Measurements from ENCODE around the gene PPFIBP2.

DNA sequence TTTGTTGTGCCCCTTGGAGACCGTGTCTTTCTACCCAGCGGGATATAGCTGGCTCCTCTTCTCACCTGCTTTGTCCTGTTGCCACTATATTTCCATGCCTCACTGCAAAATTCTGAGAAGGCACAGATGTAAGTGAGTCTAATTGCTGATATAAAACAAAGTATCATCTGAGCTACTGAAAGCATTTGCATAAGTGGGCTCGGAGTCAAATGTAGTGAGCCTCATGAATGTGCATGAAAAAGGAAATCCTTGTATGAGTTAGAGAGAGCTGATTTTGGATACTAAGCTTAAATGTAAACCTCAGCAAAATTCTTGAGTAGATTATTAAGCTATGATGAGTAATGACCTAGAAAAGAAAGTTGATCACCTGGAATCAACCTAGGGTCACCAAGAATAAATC is 178.6 kb downstream of the PPFIBP2 start:
- TF ChIP-seq POLR2A (IDR thresholded peaks at IDR 0.05): no peak
- TF ChIP-seq CTCF (IDR thresholded peaks at IDR 0.05): no peak

All from thyroid gland (tissue), 4 donors.